Measurements from ENCODE around the gene KRTAP29-1. TPM values are rescaled to one million over a fixed set of nuclear protein-coding genes. Genes with fewer than 3 reads are reported as not detected.

The KRTAP29-1 gene
- polyA plus RNA-seq, 5 donors: not detected

GRCh38 chr17:41328207-41328606 lies 25.6 kb upstream of the KRTAP29-1 start:
- DNase-seq: no peak

- DNase-seq: no peak
Measured at GRCh38 chr17:41327411-41328120, 24.9 kb upstream of the KRTAP29-1 start.

- no peak for DNase-seq
Measured at GRCh38 chr17:41326173-41327145, 23.8 kb upstream of the KRTAP29-1 start.

GRCh38 chr17:41325611-41326010 lies 23.0 kb upstream of the KRTAP29-1 start:
- no peak for DNase-seq

- no peak for DNase-seq
Measured at GRCh38 chr17:41325126-41325525, 22.5 kb upstream of the KRTAP29-1 start.

GRCh38 chr17:41324180-41325075 lies 21.8 kb upstream of the KRTAP29-1 start:
- DNase-seq: no peak

- no peak for DNase-seq
Measured at GRCh38 chr17:41322903-41323895, 20.5 kb upstream of the KRTAP29-1 start.

- DNase-seq: peak; percentile 11 to 22
Measured at GRCh38 chr17:41322094-41322902, 19.6 kb upstream of the KRTAP29-1 start.

- DNase-seq: no peak
Measured at GRCh38 chr17:41318231-41318630, 15.6 kb upstream of the KRTAP29-1 start.

GRCh38 chr17:41315814-41316445 lies 13.3 kb upstream of the KRTAP29-1 start:
- no peak for DNase-seq

GRCh38 chr17:41315204-41315794 lies 12.6 kb upstream of the KRTAP29-1 start, which contains the start of gene KRTAP17-1:
Gene KRTAP17-1 (minus strand): TSS chr17:41315710. CDS start chr17:41315650, 60 bp downstream.
- DNase-seq: no peak

GRCh38 chr17:41311111-41311510 lies 8.5 kb upstream of the KRTAP29-1 start:
- no peak for DNase-seq

GRCh38 chr17:41308918-41309359 lies 6.3 kb upstream of the KRTAP29-1 start, which contains the start of gene KRTAP16-1:
Gene KRTAP16-1 (minus strand): TSS chr17:41309309. CDS start chr17:41309253, 56 bp downstream.
- no peak for DNase-seq

GRCh38 chr17:41308251-41308917 lies 5.7 kb upstream of the KRTAP29-1 start:
- no peak for DNase-seq

- no peak for DNase-seq
Measured at GRCh38 chr17:41307647-41308046, 5.0 kb upstream of the KRTAP29-1 start.

GRCh38 chr17:41304091-41304490 lies 1.4 kb upstream of the KRTAP29-1 start:
- DNase-seq: no peak

- DNase-seq: no peak
Measured at GRCh38 chr17:41302981-41303380, 330 bp upstream of the KRTAP29-1 start.

Measured in right lung (tissue), 5 donors.